HG03103 (cell line): ENCODE results near the gene PARD3.

Source experiments
- ATAC-seq: cut with Tn5 transposase; IDR thresholded peaks from one replicate; pipeline ENCODE4 v1.9.1; 2021; ENCODE audit warnings: low read depth; ENCODE audit not compliant: unreplicated experiment

PARD3 gene

DNA sequence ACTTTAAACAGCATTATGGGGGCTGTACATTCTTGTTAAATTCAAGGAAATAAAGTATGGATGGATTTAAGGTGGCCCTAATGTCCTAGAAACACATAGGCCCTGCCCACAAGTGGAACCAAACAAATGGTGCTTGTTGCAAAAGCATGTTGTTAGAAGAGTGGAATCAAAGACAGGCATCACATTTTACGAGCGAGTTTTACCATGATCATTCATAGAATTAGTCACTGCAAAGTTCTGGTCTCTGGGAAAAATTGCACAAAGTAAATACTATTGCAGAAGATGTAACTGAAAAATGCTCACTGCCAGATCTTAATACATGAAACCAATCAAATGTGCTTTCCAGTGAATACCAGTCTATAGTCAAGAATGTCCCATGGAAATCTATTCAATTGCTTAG, 677.1 kb downstream of the PARD3 start:
- no peak for ATAC-seq

DNA sequence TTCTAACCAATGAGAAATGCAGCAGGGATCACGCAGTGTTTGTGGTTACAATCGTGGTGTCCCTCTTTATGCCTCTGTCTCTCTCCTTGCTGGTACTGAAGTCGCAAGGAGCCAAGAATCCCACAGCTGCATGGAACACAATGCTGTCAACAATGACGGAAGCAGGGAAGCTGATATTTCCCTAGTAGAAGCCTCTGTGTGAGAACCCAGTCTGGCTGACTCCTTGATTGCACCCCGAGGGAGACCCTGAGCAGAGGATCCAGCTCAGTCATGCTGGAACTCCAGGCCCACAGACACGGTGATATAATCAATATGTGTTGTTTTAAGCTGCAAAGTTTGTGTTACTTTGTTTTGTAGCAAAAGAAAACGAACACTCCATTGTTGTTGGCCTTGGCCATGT, 677.9 kb downstream of the PARD3 start:
- no peak for ATAC-seq

DNA sequence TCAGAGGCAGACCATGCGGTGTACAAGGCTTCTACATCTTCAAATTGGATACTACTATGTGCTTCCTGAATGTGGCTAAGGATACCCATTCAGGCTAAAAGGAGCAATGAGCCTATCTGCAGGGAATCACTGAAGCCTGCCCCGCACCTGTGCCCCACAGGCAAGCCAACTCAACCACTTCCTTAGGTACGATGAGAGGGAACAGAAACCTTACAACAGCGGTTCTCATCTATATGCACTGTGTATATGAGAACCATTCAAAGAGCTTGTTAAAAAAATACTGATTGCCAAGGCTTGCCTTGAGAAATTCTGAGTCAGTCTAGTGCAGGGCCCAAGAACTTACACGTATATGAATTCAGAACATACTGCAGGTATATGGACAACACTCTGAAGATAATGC, 679.6 kb downstream of the PARD3 start:
- no peak for ATAC-seq

DNA sequence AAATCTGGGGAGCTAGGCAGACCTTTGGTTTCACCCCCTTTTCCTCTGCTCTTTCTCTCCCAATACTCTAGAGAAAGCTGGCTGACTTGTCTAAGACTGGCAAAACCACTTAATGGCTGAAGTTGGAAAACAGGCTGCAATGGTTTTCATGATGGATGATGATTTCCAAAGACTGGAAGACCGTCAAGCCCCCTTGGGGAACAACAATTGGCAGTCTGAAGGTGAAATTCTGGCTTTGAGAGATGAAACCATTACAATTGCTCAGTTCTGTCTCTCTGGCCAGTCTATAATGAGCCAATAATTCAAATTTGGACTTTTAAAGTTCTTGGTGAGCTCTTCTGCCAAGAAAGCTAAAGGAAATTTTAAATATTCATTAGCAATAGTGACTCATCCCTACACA, 680.5 kb downstream of the PARD3 start:
- ATAC-seq: no peak

DNA sequence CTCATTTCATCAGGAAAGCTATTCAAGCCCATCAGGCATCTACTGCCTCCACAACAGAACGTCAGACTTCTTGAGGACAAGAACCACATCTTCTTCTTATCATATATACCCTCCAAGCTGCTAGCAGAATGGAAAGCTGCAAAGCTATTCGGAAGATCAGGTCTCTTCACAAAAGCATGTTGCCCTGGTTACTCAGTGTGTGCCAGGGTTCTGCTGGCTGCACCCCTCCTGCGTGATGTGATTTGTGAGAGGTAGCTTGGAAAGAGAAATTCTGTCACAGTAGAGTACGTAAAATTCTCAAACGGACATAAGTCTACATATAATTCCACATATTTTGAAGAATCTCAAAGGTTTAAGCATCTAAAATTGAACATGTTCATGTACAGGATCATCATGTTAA, 681.7 kb downstream of the PARD3 start:
- no peak for ATAC-seq

DNA sequence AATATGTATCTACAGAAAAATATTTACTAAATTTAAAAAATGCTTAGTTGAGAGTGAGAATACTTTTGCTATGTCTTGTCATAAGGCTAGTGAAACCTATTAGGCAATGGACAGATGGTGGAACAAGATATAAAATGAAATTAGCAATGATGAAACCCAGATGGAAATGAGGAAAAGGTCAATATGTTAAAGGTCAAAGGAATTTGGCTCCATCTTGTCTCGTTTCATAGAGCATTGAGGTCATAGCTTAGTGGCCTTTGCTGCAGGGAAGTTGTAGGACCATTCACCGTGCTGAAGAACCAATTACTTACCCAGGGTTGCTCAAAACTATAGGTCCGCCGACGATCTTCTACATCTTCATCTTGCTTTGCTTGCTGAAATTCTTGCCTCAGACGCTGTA, 683.9 kb downstream of the PARD3 start:
- ATAC-seq: no peak

DNA sequence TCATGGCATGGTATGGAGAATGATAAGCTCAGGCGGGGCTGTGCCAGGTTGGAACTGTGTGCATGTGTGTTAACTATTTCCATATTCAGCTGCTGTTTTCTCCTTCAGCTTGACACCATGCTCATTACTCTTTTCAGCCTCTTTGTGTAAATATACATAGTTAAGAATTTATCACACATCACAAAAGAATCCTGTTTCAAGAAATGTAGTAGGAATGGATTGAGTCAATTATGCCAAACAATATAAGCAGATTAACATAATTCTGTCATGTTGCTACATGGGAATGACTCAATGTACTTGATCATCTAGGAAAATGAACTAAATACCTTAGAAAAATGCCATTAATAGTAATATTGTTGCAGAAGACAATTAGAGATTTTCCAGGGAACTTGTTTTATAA, 687.4 kb downstream of the PARD3 start:
- ATAC-seq: no peak

DNA sequence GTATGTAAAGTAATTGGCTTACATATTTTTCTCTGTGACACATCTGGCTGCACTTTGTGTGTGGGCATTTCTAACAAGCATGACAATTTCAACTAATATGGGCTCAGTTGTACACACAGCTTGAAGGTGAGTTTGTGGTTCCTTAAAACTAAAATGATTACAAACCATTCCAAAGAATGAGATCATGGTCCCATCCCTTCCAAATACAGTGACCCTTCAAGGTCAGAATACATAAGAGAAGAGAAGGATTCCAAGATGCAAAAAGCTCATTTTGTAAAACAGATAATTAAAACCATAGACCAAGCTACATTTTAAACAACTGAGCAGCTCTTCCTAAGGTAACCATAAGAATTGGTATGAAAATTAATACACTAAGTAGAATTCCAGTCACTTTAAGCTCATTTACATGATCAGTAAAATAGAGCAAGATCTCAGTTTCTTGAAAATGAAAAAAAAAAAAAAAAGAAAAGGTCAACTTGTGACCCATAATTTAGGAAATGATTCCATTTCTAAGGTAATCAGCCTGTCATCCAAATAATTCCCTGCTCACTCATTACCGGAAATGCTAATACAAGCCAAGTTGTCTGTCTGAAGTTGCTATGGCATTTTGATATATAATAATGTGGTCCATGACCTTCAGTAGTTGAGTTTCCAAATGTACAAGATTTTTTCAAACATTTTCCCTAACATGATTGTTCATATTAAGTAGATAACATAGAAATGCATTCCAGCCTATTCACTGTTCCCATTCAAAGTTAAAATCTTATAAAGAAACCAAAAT, 688.5 kb downstream of the PARD3 start:
- no peak for ATAC-seq

DNA sequence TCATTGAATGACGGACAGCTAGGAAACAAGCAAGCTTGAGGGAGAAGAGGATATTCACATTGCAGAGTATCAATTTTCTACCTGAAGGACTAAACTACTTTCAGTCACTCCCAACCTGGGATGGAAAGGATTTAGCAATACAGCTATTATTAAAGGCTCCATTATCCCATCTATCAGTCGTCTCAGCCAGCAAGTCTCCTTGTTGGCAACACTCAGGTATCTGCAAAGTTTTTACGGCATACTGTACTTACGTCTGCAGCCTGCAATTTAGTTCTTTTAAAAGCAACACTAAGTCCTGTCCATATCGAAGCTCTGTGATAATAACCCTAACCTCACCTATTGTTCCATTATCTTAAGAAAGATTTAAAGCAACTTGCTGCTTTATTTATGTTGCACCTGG, 689.4 kb downstream of the PARD3 start:
- ATAC-seq: no peak

DNA sequence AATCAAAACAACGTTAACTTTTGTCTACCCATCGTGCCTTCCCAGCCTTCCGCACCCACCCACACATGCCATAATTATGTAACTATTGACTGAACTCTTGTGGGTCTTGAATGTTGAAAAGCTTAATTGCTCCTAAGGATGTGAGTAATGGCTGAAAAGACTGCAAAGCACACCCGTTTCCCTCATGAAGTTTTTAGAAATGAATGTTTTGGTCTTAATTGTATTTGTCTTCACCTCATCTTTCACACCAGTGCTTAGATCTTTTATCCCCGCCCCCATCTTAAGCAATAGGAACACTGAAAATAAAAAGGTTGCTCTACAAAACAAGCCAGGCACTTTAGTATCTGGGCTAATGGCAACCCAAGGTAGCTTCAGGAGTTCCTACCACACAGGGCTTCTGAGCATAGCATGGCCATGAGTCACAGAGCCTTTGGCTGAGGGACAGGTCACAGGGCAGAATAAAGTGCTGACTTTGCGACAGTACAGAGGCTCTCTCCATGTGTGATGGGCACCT, 690.5 kb downstream of the PARD3 start:
- ATAC-seq: no peak

DNA sequence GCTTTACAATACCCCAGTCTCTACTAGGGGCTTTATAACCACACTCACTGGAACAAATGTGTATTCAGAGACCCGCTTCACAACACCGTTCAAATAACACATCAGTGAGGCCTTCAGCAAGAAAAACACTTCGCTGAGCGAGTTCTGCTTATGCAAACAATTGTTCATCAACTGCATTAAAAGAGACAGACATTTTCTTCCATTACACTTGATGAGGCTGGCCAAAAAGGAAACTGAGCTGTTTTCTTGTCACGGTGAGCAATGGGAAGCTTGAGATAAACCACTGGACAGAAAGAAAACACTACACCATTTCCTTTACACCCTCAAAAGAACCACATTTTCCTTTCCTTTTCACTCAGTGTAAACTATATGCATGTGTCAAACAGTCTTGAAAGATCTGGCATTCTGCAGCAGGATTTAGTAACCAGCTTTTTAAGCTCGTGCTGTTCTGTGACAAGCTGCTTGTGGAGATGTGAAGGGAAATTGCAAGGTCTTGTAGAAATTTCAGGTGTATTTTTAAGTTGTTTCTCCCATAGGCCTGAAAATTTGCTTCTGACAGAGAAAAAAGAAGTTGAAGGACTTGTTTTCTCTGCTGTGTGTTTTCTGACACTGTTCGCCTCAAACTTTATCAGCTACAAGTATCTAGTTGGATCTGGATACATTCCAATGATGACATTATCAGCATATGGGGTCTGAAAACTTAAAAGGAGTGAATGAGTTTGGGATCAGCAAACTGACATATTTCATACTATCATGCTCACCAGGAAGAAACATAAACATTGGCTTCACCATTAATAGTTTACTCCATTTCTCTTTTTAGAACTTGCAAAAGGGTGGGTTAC, 693.1 kb downstream of the PARD3 start:
- ATAC-seq: no peak

DNA sequence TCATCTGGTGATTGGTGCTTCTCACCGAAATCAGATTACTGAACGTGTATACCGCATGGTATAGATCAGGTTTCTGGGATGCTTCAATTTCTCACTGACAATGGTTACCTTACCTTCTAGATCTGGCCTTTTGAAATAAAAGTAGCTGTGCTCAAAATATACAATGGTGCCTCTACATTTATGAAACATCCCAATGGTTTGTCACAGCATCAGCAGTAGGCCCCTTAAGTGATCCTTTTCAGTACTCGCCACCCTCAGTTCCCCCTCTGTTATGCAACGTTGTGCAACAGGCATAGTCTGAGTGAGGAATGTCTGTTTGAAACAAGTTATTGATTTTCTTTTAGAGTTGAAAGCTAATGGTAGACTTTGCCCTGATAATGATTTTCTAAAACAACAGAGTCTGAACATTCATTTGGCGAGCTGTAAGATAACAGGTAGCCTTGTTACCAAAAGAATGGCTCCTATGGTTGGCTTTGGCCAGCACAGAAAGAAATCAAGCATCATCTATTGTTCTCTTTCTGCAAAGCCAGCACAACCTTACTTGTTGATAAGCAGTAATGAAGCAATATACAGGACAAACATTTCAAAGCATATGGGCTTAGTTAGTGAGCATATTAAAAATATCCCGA, 693.9 kb downstream of the PARD3 start:
- ATAC-seq: no peak

DNA sequence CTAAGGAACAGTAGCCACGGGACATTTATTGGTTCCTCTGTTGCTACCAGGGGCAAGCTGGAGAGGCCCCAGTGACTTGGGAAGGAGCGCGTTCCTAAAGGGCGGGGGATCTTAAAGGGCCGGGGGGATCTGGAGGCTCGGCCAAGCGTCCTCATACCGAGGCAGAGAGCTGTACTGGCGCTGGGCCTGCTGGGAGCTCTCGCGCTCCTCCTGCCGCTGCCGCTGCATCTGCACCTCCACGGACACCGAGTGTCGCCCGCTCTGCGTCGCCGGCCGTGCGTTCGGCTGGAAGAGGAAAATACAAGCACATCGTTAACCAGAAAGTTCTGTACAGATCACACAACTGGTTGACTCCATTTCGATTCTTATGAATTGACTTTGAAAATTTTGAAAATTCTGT, 695.6 kb downstream of the PARD3 start:
- ATAC-seq: no peak

DNA sequence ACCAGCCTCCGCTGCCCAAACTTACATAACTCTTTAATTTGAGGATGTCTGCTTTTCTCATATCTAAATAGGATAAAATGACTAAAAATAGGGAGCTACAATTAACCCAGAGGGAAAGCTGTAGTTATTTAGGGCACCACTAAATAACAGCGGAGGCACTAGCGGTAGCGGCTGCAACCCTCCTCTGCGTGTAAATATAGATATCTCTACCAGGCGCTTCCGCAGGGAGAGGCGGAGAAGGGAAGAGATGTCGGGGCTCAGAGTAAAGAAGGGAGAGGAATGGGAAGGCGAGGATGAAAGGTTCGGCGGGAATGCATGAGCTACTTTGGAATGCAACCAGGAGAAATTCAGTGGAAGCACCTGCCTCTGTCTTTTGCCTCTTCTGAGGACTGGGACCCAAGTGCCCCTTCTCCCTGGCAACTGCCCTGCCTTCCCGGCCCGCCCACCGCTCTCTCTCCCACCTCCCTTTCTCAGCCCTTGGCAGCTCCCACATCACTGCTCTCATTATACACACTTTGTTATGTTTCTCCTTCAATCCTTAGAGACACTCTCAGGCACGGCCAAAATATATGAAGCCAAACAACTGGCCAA, 698.3 kb downstream of the PARD3 start:
- ATAC-seq: no peak

DNA sequence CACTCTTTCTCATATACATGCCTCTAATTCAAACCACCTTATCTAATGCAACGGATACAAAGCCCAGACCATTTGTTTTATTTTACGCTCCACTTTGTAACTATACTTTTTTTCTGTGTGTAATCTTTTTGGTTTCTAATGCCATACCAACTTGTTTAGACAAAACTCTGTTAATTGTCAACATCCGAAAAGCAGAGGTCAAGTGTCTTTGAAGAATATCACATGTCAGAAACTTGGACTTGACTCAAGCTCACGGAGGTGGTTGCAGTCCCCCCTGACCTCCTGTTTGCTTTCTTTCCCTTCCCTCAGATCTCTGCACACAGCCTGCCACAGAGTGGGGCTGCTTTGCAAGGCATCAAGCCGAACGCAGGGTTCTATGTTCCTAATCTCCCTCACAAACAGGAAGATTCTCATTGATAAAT, 698.9 kb downstream of the PARD3 start:
- ATAC-seq: no peak

DNA sequence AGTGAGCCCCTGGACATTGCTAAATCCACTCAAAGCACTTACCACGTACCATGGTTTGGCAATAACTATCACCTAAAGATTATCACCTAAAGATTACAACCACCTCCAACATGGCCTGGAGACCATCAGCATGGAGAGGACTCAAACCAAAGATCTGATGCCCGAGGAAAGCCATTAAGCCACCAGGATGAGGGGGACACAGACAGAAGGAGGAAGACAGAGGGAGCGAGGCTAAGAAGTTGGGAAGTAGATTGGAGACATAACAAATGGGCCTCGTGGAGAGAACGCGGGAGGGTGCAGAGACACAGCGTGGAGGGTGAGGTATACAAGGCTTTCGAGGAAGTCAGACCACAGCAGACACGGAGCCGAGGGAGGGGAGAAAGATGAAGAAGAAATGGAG, 700.2 kb downstream of the PARD3 start:
- ATAC-seq: no peak

DNA sequence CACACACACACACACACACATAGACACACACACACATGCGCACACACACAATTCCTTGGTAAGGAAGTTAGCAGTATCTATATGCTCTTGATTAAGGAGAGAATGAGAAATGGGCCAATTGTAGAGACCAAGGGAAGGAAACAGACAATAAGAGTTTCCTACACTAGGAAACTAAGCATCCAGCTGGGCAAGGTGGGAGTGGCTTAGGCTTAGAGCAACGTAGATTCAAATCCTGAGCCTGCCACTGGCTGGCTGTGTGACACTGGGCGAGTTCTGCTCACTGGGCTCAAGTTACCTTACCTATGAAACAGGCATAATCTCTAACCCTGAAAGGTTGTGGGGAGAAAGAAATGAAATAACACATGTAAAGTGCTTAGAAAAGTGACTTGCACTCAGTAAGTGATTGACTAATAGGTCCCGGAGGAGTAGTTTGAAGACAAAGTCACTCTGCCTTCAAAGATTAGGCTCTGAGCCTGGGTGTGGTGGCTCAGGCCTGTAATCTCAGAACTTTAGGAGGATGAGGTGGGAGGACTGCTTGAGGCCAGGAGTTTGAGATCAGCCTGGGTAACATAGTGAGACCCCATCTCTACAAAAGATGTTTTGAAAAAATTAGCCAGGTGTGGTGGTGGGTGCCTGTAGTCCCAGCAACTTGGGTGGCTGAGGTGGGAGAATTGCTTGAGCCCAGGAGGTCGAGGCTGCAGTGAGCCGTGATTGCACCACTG, 701.4 kb downstream of the PARD3 start:
- ATAC-seq: no peak

DNA sequence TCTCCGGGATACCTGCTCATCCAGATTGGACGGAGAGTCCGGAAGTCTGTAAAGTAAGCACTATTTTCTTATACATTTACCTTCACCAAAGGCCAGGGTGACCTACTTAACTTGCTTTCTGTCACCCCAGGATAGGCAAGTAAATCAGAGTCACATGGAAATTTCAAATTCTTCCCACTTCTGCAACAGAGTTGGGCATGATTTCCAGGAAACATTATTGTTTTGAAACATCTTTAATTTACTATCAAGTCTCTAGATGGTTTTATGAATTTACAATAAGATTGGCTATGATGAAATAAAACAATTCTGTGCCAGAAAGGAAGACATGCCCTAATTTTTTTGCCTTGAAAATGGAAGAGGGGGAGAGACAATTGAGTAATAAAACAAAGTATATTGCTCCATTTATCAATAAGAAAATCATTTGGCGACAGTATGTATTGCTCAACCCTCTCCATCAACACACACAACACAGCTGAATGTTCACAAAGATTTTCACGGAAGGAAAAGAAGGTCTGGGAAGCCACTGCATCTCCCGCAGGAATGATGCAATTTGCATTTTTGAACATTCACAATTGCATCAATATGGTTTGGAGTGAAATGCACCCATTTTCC, 702.8 kb downstream of the PARD3 start:
- no peak for ATAC-seq

DNA sequence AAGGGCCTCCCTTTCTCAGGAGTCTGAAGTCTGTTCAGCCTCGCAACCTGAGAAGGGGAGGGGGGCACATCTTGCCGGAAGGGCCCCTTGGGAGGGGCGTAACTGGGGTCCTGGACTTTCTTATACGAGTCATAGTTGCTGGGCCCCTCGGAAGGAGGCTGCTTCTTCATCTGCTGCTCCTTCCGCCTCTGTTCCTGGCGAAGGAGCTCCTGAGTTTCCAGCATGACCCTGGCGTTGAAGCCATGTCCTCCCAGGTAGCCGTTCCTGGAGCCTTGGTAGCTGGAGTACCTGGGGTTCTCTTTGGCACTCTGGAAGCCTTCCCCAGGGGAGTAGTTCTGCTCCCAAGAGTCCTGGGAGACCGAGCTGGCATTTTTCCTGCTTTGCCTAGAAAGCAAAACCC, 703.9 kb downstream of the PARD3 start:
- ATAC-seq: no peak
